Pancreas (tissue), 10 donors: ENCODE measurements around the gene PLPP3. TPM values are rescaled to one million over a fixed set of nuclear protein-coding genes. Genes with fewer than 3 reads are reported as not detected.

Experiments
- ATAC-seq, 4 donors: fragments of 200-7000 bp; cut with Tn5 transposase; one replicate each; pipeline versions ENCODE4 v1.8.0 to v1.9.1; 2020; ENCODE audit warnings: mild to moderate bottlenecking in 4 of 4, moderate library complexity in 4 of 4
- DNase-seq, 6 donors: peaks; one replicate each; pipeline ENCODE4 v3.0.0-alpha.2; 2020
- FAIRE-seq: peaks from 2 replicates; lab custom pipeline; 2012; peaks lifted over from hg19 to GRCh38; lab: Jason Lieb, UNC
- H3K27ac ChIP-seq, 4 donors: fragments of 200-600 bp; sonication (generic); 1 replicate in 3 of 4; 2 replicates in 1 of 4; pipeline versions ENCODE4 v1.5.0 to v1.8.0; 2020
- H3K27me3 ChIP-seq, 4 donors: fragments of 200-600 bp; one replicate each; pipeline ENCODE4 v1.8.0; 2021
- H3K36me3 ChIP-seq, 3 donors: fragments of 200-600 bp; sonication (generic) in 1 of 3; one replicate each; pipeline versions ENCODE4 v1.5.0 to v1.8.0; 2020 to 2021
- H3K4me1 ChIP-seq, 3 donors: fragments of 200-600 bp; one replicate each; pipeline ENCODE4 v1.8.0; 2021
- H3K4me3 ChIP-seq, 4 donors: fragments of 200-600 bp; sonication (generic) in 2 of 4; one replicate each; pipeline versions ENCODE4 v1.5.0 to v1.8.0; 2020 to 2021
- H3K9me3 ChIP-seq, 4 donors: fragments of 200-600 bp; one replicate each; pipeline ENCODE4 v1.8.0; 2021
- CTCF ChIP-seq, 4 donors: fragments of 200-600 bp; sonication (generic) in 3 of 4; IDR thresholded peaks; one replicate each; pipeline versions ENCODE4 v1.5.0 to v1.8.0; 2021; ENCODE audit warnings: antibody characterized with exemption in 4 of 4
- WGBS, 2 donors: extraction: QIAGEN DNeasy Blood & Tissue Kit; methylation state at CpG; one replicate each; pipeline ENCODE4 v1.1.7; 2013; 5-methylcytosine and 5-hydroxymethylcytosine counted together
- intact Hi-C, 3 donors: fragments of 100-400 bp; cut with DNase I; formaldehyde crosslinking; loops; one replicate each; pipeline versions ENCODE4 v1.11.1 to v1.14.2; 2022
- polyA plus RNA-seq, 2 donors: library from polyadenylated mRNA; stranded (reverse); fragments of 200-250 nt; gene quantifications; one replicate each; pipeline ENCODE4 v1.2.3, GENCODE V29; 2013
- total RNA-seq, 6 donors: library from RNA; stranded (reverse); fragmentation: NEBNext Ultra II Directional in 4 of 6; extraction: Animal tissue kit (Norgen Biotek cat#: 25700) in 4 of 6; gene quantifications; one replicate each; pipeline versions ENCODE4 v1.2.1 to v1.2.4, GENCODE V29; 2021 to 2023
- donor health status: healthy with polysubstance abuse.
- donor health status: DM: no; HTN: no; CAD: no; lungs with moderate emphysema.
- donor health status: DM: no; HTN: no; CAD: no.
- donor health status: control.
- donor health status: control.
- donor health status: Bipolar disorder and iron deficiency.
- donor health status: DM: yes; HTN: yes; CAD: no.
- donor health status: DM: no; HTN: no; CAD: no.
- donor health status: DM: no; HTN: no; CAD: no.
- donor health status: DM: yes; HTN: yes; CAD: no.

PLPP3 gene
- total and polyA plus RNA-seq, 8 donors, result 5.5 to 29.6 (median 18.7) TPM

GRCh38 chr1:56527548-56528302, 51.6 kb downstream of the PLPP3 start:
- FAIRE-seq (no peak), ATAC-seq (peak in 1 of 4 donors; percentile 8), DNase-seq (peak in 1 of 6 donors; percentile 47)
- Histone ChIP-seq H3K9me3 (no peaks in the 10 kb centered on the region), H3K4me3 (no peak overlapping the region), H3K4me1 (peaks cover 10 to 38% (median 16%) of the 10 kb centered on the region in 3 donors), H3K27ac (peak overlapping the region in 2 of 4 donors; percentile 13 to 28), H3K36me3 (peaks cover 0 to 15% (median 0%) of the 10 kb centered on the region in 3 donors), H3K27me3 (no peaks in the 10 kb centered on the region)
- WGBS, 2 donors, result 65 to 67% methylated on average over 8 of the region's 8 CpGs
- intact Hi-C loops, result loop anchor here in 1 of 3 donors (10.0 kb wide), 1 partner anchor 47 kb away; the partner anchor contains the start of gene PLPP3
- no peak for TF ChIP-seq CTCF (IDR thresholded peaks at IDR 0.05)

- WGBS, 2 donors, result 50 to 51% methylated on average over 5 of the region's 5 CpGs
- Histone ChIP-seq H3K4me1 (peaks cover 10 to 34% (median 12%) of the 10 kb centered on the region in 3 donors), H3K36me3 (peaks cover 0 to 17% (median 0%) of the 10 kb centered on the region in 3 donors), H3K27ac (peak overlapping the region in 1 of 4 donors; percentile 20), H3K9me3 (no peaks in the 10 kb centered on the region), H3K4me3 (no peak overlapping the region), H3K27me3 (no peaks in the 10 kb centered on the region)
- no peak for TF ChIP-seq CTCF (IDR thresholded peaks at IDR 0.05)
- peak; percentile 21 to 35 (median 26) for ATAC-seq
- intact Hi-C loops, result loop anchor here in 1 of 3 donors (10.0 kb wide), 1 partner anchor 48 kb away; the partner anchor contains the start of gene PLPP3
- DNase-seq, result no peak
- FAIRE-seq, result no peak
Measured at GRCh38 chr1:56526571-56527174, 52.7 kb downstream of the PLPP3 start.

- Histone ChIP-seq H3K4me1 (peaks cover 10 to 34% (median 12%) of the 10 kb centered on the region in 3 donors), H3K27me3 (no peaks in the 10 kb centered on the region), H3K9me3 (no peaks in the 10 kb centered on the region), H3K27ac (no peak overlapping the region), H3K36me3 (peaks cover 0 to 17% (median 0%) of the 10 kb centered on the region in 3 donors), H3K4me3 (no peak overlapping the region)
- DNase-seq, result peak in 1 of 6 donors; percentile 45
- peak; percentile 31 to 68 (median 50) for ATAC-seq
- TF ChIP-seq CTCF (IDR thresholded peaks at IDR 0.05), result no peak
- WGBS, 2 donors, result 49 to 51% methylated on average over 4 of the region's 4 CpGs
- intact Hi-C loops, result loop anchor here in 1 of 3 donors (10.0 kb wide), 1 partner anchor 49 kb away; the partner anchor contains the start of gene PLPP3
- FAIRE-seq, result no peak
Measured at GRCh38 chr1:56525489-56526041, 53.8 kb downstream of the PLPP3 start.

GRCh38 chr1:56524263-56524662, 55.1 kb downstream of the PLPP3 start:
- H3K27me3 ChIP-seq, result no peaks in the 10 kb centered on the region
- no peak for ATAC-seq
- H3K27ac ChIP-seq, result no peak overlapping the region
- peaks cover 10 to 34% (median 12%) of the 10 kb centered on the region in 3 donors for H3K4me1 ChIP-seq
- H3K9me3 ChIP-seq, result no peaks in the 10 kb centered on the region
- intact Hi-C loops, result loop anchor here in 1 of 3 donors (10.0 kb wide), 1 partner anchor 51 kb away; the partner anchor contains the start of gene PLPP3
- FAIRE-seq, result no peak
- H3K4me3 ChIP-seq, result no peak overlapping the region
- no peak for DNase-seq
- no peak for TF ChIP-seq CTCF (IDR thresholded peaks at IDR 0.05)
- peaks cover 0 to 17% (median 0%) of the 10 kb centered on the region in 3 donors for H3K36me3 ChIP-seq
- WGBS, 2 donors, result 94% methylated on average over 11 of the region's 11 CpGs
